ENCODE results near the gene NMRK2.

The NMRK2 gene

GRCh38 chr19:3981736-3982681, 49.1 kb downstream of the NMRK2 start:
- DNase-seq: no peak

DNA sequence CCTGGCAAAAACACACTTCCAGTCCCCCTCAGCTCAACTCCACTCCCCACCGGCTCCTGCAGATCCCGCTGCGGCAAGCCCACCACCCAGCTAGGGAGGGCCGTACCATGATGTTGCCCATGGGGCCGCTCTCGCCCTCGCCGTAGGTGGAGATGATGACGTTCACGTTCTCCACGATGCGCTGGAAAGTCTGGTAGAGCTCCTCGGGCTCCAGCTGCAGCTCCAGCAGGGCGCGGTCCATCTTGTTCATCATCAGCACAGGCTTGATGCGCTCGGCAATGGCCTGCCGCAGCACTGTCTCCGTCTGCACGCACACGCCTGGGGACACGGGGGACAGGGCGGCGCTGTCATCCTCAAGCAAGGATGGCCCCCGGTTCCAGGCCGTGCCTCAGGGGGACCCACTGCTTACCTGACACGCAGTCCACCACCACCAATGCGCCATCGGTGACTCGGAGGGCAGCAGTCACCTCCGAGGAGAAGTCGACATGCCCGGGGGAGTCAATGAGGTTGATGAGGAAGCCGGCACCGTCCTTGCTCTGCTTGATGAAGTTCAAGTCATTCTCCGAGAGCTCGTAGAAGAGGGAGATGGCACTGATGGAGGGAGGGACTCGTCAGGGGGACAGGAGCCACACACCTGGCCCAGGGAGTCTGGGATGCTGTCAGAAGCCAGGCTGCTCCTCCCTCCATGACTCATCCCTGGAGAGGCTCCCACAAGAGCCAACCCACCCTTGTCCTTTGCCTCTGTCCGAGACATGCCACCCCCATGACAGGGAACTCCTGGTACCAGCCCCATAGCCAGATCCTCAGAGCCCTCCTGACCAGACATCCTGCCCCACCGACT, 50.1 kb downstream of the NMRK2 start:
- DNase-seq: peak in 1 of 5 donors; percentile 17

DNA sequence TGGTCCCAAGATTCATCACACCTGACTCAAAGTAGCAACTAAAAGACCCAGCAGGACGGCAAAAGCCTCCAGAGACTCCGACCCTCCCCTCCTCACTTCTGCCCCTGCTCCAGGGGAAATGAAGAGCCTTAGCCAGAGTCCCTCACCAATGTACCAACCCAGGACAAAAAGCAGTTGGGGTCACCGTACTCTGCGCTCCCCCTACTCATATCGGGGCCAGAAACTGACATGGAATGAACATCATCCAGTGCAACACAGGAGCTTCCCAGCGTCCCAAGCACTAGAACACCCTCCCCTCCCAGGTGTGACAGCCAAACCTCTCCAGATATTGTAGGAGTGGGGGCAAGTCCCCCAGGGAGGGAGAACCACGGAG, 50.7 kb downstream of the NMRK2 start:
- DNase-seq: no peak

DNA sequence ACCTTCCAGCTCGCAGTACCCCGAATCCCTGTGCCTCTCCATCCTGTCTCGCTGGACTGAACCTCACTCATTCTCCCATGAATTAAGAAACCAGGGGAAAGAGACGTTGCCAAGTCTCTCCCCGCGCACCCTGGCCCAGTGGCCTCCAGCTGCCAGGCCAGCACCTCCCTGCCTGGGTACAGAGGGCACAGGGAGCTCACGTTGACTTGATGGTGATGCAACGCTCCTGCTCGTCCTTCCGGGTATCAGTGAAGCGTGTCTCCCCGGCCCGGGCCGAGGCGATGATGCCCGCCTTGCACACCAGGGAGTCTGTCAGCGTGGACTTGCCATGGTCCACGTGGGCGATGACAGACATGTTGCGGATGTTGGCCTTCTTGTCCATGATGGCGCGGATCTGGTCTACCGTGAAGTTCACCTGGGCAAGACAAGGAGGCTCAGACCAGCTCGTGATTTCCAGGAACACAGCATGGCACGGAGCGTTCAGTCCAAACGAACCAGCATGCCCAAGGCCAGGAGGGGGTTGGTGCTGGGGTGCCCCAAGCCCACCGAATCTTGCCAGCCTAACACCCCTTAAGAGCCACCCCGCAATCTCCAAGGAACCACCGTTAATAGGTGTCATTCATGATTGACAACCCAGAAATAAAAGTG, 51.2 kb downstream of the NMRK2 start:
- DNase-seq: peak in 2 of 5 donors; percentile 23 to 55

DNA sequence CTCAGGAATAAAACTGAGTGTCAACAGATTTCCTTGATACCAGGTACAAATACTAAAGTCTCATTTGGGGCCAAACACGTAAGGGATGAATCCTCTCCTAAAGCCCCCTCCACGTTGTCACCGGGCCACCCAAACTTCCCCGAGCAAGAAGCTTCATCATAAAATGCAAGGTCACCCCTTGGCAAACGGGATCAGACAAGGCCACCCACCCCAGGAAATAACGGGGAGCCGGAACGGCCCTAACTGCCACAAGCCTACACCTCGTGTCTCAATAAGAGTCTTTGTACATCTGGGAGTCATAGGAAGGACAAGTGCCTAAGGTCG, 51.7 kb downstream of the NMRK2 start:
- no peak for DNase-seq

GRCh38 chr19:3984908-3985642, 52.2 kb downstream of the NMRK2 start, which contains the start of gene EEF2:
Gene EEF2, minus strand, starts transcription at chr19:3985463. Its CDS starts 83 bp downstream, at chr19:3985380.
- peak; percentile 79 to 91 (median 88) for DNase-seq

DNA sequence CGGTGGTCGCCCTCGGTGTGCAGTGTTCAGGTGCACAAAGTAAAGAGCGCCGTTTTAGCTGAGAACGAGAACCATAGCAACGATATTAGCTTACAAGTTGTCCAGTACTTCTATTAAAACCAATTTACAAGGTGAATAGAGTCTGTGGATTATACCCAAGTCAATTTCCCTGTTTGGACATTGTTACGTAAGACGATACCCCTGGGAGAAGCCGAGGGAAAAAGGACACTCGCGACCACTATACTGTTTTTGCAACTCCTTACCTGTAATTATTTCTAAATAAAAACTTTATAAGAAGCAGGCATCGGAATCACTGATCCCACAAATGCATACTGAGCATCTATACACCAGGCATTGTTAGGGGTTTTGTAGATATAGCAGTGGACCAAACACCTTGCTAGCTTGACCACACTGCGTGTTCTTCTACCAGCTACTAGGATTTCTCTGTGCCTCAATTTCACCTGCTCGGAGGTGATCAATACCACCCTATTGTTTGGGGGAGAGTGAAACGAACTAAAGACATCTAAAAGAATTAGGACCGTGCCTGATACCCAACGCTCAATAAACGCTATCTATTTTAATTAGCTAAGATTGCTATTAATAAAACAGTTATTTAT, 52.9 kb downstream of the NMRK2 start:
- DNase-seq: no peak

DNA sequence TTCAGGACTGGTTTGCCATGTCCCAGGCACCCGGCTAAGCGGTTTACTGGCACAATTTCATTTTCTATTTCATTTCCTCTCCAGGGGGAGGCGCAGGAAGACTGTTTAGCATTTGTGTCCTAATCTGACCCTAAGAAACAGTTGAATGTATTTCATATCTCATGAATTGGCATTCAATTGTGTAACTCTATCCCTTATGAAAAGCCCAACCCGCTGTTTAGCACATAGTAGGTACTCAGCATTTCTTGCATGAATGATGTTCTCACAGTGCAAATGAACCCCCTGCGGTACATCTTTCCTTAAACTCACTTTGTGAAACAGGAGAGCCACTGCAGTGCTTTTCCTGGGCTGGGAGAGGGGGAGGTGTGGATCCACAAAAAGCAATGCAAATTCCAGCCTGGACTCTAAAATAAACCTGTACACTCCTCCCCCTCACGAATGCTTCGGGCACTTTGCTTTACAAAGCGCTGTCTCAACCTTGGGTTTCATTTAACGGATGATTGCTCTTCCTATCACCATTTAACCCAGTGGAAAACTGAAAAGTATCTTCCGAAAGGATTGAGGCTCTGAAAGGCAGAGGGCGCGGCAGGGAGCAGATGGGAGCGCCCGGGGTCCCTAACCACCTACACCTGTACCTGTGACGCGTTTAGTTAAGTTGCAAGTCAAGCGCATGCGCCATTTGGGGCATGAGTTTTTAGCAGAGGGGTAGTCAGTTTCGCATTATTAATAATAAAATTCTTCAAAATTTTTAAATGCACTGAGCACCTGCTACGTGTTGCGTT, 53.6 kb downstream of the NMRK2 start:
- DNase-seq: peak in 4 of 5 donors; percentile 50 to 76 (median 55)

DNA sequence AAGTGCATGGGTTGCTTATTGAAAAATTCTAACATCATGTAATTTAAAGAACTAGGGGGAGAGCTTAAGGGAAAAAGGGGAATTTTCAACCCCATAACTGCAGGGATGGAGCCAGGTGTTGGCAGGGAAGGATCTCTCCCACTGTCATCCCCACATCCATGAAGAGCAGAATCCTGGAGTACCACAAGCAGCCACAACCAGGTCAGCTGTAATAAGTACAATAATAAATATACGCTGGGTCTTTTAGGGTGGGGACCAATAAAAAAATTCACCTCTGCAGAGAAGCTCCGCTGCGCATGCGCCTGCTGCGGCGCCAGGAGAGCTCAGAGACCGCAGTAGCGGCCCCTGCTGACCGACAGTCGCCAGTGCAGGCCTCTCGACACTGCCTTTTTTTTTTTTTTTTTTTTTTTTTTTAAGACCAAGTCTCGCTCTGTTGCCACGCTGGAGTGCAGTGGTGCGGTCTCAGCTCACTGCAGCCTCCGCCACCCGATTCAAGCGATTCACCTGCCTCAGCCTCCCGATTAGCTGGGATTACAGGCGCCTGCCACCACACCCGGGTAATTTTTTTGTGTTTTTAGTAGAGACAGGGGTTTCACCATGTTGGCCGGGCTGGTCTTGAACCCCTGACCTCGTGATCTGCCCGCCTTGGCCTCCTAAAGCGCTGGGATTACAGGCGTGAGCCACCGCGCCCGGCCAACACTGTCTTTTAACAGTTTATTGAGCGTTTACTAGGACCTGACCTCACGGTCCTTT, 54.9 kb downstream of the NMRK2 start:
- DNase-seq: peak; percentile 81 to 91 (median 88)

DNA sequence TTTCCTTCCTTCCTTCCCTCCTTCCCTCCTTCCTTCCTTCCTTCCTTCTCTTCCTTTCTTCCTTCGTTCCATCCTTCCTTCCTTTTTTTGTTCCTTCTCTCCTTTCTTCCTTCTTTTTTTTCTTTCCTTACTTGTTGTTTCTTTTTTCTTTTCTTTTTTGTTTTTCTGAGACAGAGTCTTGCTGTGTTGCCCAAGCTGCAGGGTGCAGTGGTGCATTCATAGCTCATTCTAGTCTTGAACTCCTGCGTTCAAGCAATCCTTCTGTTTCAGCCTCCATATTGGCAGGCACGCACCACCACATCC, 57.9 kb downstream of the NMRK2 start:
- DNase-seq: no peak
